ENCODE data around the gene MED23. TPM values are rescaled to one million over a fixed set of nuclear protein-coding genes. Genes with fewer than 3 reads are reported as not detected.
"Not testable (repeated sequence)": the region's sequence is repeated elsewhere in the genome, so short reads cannot be mapped to it uniquely, and the experiment has no call there.

Gene MED23
- total RNA-seq, 1 experiment from 2014 or later, result 23.8 TPM

DNA sequence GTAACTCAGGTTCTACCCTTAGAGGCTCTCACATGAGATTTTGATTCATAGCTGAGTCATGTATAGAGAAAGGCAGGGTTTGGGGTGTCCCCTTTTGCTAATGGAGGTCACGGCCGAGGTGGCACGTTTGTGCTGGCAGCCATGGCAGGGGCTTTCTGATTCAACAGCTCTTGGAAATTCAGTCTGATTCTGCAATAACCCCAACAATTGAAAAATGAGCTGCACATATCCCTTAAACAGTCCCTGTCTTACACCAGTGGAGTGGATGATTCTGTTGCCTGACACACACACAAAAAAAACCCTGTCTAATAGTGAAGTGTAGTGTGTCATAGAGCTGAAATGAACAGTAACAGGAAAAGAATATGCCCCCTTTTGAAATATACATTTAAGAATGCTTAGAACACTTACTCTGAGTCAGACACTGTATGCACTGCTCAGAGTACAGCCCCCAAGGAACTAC lies 95.4 kb downstream of the MED23 start:
- DNase-seq (ENCODE audit: low spot score), result no peak
- in situ Hi-C loops (cut with HindIII; ENCODE audit: low sequenced_read_pairs), result no loop called here

DNA sequence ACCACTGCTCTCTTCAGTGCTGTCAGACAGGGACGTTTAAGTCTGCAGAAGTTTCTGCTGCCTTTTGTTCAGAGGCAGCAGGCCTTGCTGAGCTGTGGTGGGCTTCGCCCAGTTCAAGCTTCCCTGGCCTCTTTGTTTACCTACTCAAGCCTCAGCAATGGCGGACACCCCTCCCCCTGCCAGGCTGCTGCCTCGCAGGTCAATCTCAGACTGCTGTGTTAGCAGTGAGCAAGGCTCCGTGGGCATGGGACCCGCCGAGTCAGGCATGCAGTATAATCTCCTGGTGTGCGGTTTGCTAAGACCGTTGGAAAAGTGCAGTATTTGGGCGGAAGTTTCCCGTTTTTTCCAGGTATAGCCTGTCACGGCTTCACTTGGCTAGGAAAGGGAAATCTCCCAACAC lies 96.4 kb downstream of the MED23 start:
- in situ Hi-C loops (cut with HindIII; ENCODE audit: low sequenced_read_pairs); DNase-seq (ENCODE audit: low spot score): not testable (repeated sequence)

- DNase-seq (ENCODE audit: low spot score); in situ Hi-C loops (cut with HindIII; ENCODE audit: low sequenced_read_pairs): not testable (repeated sequence)
Observed at GRCh38 chr6:131530936-131531335, 97.1 kb downstream of the MED23 start.

DNA sequence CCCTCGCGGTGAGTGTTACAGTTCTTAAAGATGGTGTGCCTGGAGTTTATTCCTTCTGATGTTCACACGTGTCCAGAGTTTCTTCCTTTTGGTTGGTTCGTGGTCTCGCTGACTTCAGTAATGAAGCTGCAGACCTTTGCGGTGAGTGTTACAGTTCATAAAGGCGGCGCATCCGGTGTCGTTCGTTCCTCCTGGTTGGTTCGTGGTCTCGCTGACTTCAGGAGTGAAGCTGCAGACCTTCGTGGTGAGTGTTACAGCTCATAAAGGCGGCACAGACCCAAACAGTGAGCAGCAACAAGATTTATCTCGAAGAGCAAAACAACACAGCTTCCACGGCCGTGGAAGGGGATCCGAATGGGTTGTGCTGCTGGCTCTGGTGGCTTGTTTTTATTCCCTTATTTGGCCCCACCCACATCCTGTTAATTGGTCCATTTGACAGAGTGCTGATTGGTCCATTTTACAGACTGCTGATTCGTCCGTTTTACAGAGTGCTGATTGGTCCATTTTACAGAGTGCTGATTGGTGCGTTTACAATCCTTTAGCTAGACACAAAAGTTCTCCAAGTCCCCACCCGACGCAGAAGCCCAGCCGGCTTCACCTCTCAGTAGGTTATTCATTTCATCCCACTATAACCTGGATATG lies 103.2 kb downstream of the MED23 start:
- in situ Hi-C loops (cut with HindIII; ENCODE audit: low sequenced_read_pairs), result no loop called here
- DNase-seq (ENCODE audit: low spot score), result no peak

DNA sequence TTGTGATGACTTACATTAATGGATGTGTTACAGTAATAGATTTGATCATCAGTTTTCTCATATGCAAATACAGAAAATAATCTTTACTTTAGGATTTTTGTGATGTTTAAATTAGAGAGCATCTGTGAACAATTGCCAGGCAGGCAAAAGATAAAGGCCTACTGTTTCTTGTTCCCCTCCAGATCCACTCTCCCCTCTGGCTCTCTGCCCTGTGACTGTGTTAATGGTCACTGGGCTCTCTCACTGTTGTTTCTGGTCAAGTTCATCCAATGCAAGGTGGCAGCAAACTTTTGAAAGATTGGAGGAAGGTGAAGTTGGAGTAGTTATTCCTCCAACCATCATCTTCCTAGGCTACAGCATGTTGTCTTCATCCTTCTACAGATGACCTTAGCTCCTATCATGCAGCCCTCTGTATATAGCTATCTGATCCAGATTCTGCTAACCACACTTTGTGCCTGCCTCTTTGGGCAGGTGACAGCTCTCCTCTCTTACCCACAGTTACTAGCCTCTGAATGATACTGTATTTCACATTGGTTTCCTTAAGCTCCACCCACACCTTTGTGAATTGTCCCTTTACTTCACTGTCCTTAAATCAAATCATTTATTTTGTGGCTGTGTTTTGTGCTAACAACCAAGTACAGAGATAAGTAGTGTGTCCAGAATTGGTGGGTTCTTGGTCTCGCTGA lies 103.9 kb downstream of the MED23 start:
- DNase-seq (ENCODE audit: low spot score), result no peak
- in situ Hi-C loops (cut with HindIII; ENCODE audit: low sequenced_read_pairs), result no loop called here

Other genes starting within 250 kb of the MED23 start
- not detected in 2 replicates for gene ARG1, start 55.0 kb downstream of the MED23 start, total RNA-seq (2014; rRNA removed; shearing (Covaris generic))
- gene ENPP3, start 9.1 kb upstream of the MED23 start, total RNA-seq (2014; rRNA removed; shearing (Covaris generic)), result not detected in 2 replicates
- not detected in 2 replicates for gene OR2A4, start 73.2 kb upstream of the MED23 start, total RNA-seq (2014; rRNA removed; shearing (Covaris generic))
- gene CTAGE9, start 82.8 kb upstream of the MED23 start, total RNA-seq (2014; rRNA removed; shearing (Covaris generic)), result not detected in 2 replicates
- not detected in 2 replicates for gene ENPP1, start 179.8 kb upstream of the MED23 start, total RNA-seq (2014; rRNA removed; shearing (Covaris generic))

Measured in G401 (cell line).